K562 (cell line): Measurements from ENCODE around the gene ERMARD. TPM values are rescaled to one million over a fixed set of nuclear protein-coding genes. Genes with fewer than 3 reads are reported as not detected.

Source experiments
- DNMT1 ChIP-seq: fragments of 450-650 bp; IDR thresholded peaks from 2 replicates; pipeline ENCODE4 v1.6.1; 2016; ENCODE audit warnings: antibody characterized with exemption, mild to moderate bottlenecking
- ETV5 ChIP-seq: sonication (generic); formaldehyde crosslinking; IDR thresholded peaks from 2 replicates; pipeline ENCODE4 v1.4.0; 2020; ENCODE audit warnings: low read depth, mild to moderate bottlenecking, missing genetic modification reagents
- ETV6 ChIP-seq, 3 experiments: fragments of 150-350 bp in 1 of 3; sonication (generic) in 1 of 3; formaldehyde crosslinking in 1 of 3; IDR thresholded peaks; 2 replicates each; pipeline versions ENCODE4 v1.6.1 to v1.8.0; 2014 to 2022; ENCODE audit warnings: borderline replicate concordance in 2 of 3, low read depth in 2 of 3, antibody characterized with exemption in 1 of 3, low read length in 1 of 3, mild to moderate bottlenecking in 1 of 3, missing genetic modification reagents in 1 of 3
- FOXP1 ChIP-seq: sonication (generic); formaldehyde crosslinking; IDR thresholded peaks from 2 replicates; pipeline ENCODE4 v1.8.0; 2022; ENCODE audit warnings: mild to moderate bottlenecking, missing genetic modification reagents
- FOXP4 ChIP-seq: sonication (generic); formaldehyde crosslinking; IDR thresholded peaks from 2 replicates; pipeline ENCODE4 v1.8.0; 2022; ENCODE audit warnings: mild to moderate bottlenecking, missing genetic modification reagents, borderline replicate concordance
- GABPB2 ChIP-seq: fragments of 250-450 bp; sonication (Bioruptor Pico); conservative IDR thresholded peaks from 2 replicates; pipeline ENCODE4 v1.5.1; 2021; ENCODE audit warnings: mild to moderate bottlenecking
- GATAD2A ChIP-seq: fragments of 450-650 bp; IDR thresholded peaks from 2 replicates; pipeline ENCODE4 v1.6.1; 2017
- GTF3C2 ChIP-seq: IDR thresholded peaks from 3 replicates; pipeline ENCODE4 v1.6.1; 2011; ENCODE audit warnings: borderline replicate concordance, mild to moderate bottlenecking, moderate library complexity; ENCODE audit not compliant: insufficient read length; ENCODE audit errors: extremely low read depth
- KDM4B ChIP-seq, 2 experiments: fragments of 450-650 bp in 1 of 2; sonication (generic) in 1 of 2; IDR thresholded peaks; 2 replicates each; pipeline ENCODE4 v1.6.1; 2016 to 2017; ENCODE audit warnings: borderline replicate concordance in 2 of 2, antibody characterized with exemption in 1 of 2, low read depth in 1 of 2, mild to moderate bottlenecking in 1 of 2
- NFXL1 ChIP-seq: fragments of 450-650 bp; formaldehyde crosslinking; IDR thresholded peaks from 2 replicates; pipeline ENCODE4 v1.4.0; 2021; ENCODE audit warnings: mild to moderate bottlenecking
- SFPQ ChIP-seq: fragments of 200-400 bp; formaldehyde crosslinking; IDR thresholded peaks from 2 replicates; pipeline ENCODE4 v1.6.1; 2017; ENCODE audit warnings: mild to moderate bottlenecking, low read depth, low read length, moderate library complexity
- SMARCE1 ChIP-seq: fragments of 450-650 bp; IDR thresholded peaks from 2 replicates; pipeline ENCODE4 v1.7.1; 2016; ENCODE audit warnings: mild to moderate bottlenecking
- SMC3 ChIP-seq: conservative IDR thresholded peaks from 2 replicates; pipeline ENCODE4 v1.6.1; 2011; ENCODE audit warnings: low read depth, low read length, improper control_type of control experiment; ENCODE audit not compliant: insufficient read depth
- SNIP1 ChIP-seq: fragments of 450-650 bp; IDR thresholded peaks from 2 replicates; pipeline ENCODE4 v1.7.1; 2017; ENCODE audit warnings: low read depth, mild to moderate bottlenecking
- TBP ChIP-seq: optimal IDR thresholded peaks from 2 replicates; pipeline ENCODE3; 2011; ENCODE audit warnings: low read depth, low read length, improper control_type of control experiment
- TEAD4 ChIP-seq, 2 experiments: sonication (generic) in 1 of 2; formaldehyde crosslinking in 1 of 2; IDR thresholded peaks; 2 replicates each; pipeline versions ENCODE4 v1.6.1 to v1.8.0; 2012 to 2022; ENCODE audit warnings: borderline replicate concordance in 1 of 2, inconsistent platforms in 1 of 2, low read length in 1 of 2, mild to moderate bottlenecking in 1 of 2, missing genetic modification reagents in 1 of 2
- ZBTB7A ChIP-seq: IDR thresholded peaks from 2 replicates; pipeline ENCODE4 v1.6.1; 2011; ENCODE audit warnings: low read depth, mild to moderate bottlenecking, low read length, moderate library complexity, borderline replicate concordance; ENCODE audit not compliant: control insufficient read depth
- ZFX ChIP-seq: sonication (generic); formaldehyde crosslinking; IDR thresholded peaks from 2 replicates; pipeline ENCODE4 v1.8.0; 2022; ENCODE audit warnings: mild to moderate bottlenecking, missing genetic modification reagents, moderate library complexity
- ZNF583 ChIP-seq: fragments of 250-450 bp; sonication (Bioruptor Pico); IDR thresholded peaks from 2 replicates; pipeline ENCODE4 v1.4.0; 2020
- ZNF717 ChIP-seq: fragments of 250-450 bp; sonication (Bioruptor Pico); IDR thresholded peaks from 2 replicates; pipeline ENCODE4 v1.5.0; 2021
- polyA plus RNA-seq, 8 experiments: library from polyadenylated mRNA; depleted of rRNA in 4 of 8; stranded (reverse) in 5 of 8; unstranded in 3 of 8; fragments of >200 nt; fragmentation: Nextera tagmentation in 2 of 8; fragmentation: Illumina TruSeq in 1 of 8; extraction: Ambion mirVana in 2 of 8; extraction: Trizol in 1 of 8; gene quantifications; 2 replicates each; pipeline versions ENCODE4 v1.2.1 to v1.2.3, GENCODE V29; 2011 to 2014; ENCODE audit warnings: inconsistent platforms in 1 of 8, missing spikeins in 1 of 8
- total RNA-seq, 7 experiments: library from RNA; depleted of rRNA in 6 of 7; stranded (reverse); fragments of >200 nt in 6 of 7; fragmentation: Illumina TruSeq in 2 of 7; extraction: Trizol in 2 of 7; gene quantifications; 2 replicates each; pipeline versions ENCODE4 v1.2.1 to v1.2.3, GENCODE V29; 2011 to 2021; ENCODE audit warnings: low replicate concordance in 1 of 7

ERMARD gene
- total and polyA plus RNA-seq, 9 of the 15 experiments (the other 6 are each of a cell fraction or from before 2014, with no cell fraction given) = 14.5 to 68.6 (median 27.7) TPM

GRCh38 chr6:169722362-169723199 is 28.8 kb upstream of the ERMARD start (continued):
- TF ChIP-seq GTF3C2 (no peak), ZNF717 (CRISPR knock-in tag) (no peak), ETV5 (CRISPR knock-in tag) (no peak), FOXP1 (CRISPR knock-in tag) (no peak), TEAD4 (IDR thresholded peaks at IDR 0.05; ENCODE audit: low read length) (peak; percentile 89), TEAD4 (CRISPR knock-in tag; IDR thresholded peaks at IDR 0.05; ENCODE audit: borderline replicate concordance) (no peak), ETV6 (IDR thresholded peaks at IDR 0.05; ENCODE audit: borderline replicate concordance in 1 of 2, low read depth in 2 of 2, low read length in 1 of 2) (no peak), ETV6 (CRISPR knock-in tag; IDR thresholded peaks at IDR 0.05; ENCODE audit: borderline replicate concordance) (no peak), ZBTB7A (no peak), GABPB2 (CRISPR knock-in tag) (no peak), GATAD2A (no peak), SNIP1 (no peak), NFXL1 (CRISPR knock-in tag) (no peak), SFPQ (no peak), ZNF583 (CRISPR knock-in tag) (no peak), SMC3 (no peak), TBP (no peak), SMARCE1 (peak; percentile 47; the same call in 1 of the 2 replicates), FOXP4 (no peak), DNMT1 (no peak), ZFX (CRISPR knock-in tag) (no peak; the same call in 1 of the 2 replicates), KDM4B (IDR thresholded peaks at IDR 0.05; ENCODE audit: borderline replicate concordance in 2 of 2, low read depth in 1 of 2) (no peak)
